ENCODE measurements around the gene GFOD1. TPM values are rescaled to one million over a fixed set of nuclear protein-coding genes. Genes with fewer than 3 reads are reported as not detected.

GFOD1 gene
- total RNA-seq, 1 experiment from 2014 or later = 8.8 TPM

DNA sequence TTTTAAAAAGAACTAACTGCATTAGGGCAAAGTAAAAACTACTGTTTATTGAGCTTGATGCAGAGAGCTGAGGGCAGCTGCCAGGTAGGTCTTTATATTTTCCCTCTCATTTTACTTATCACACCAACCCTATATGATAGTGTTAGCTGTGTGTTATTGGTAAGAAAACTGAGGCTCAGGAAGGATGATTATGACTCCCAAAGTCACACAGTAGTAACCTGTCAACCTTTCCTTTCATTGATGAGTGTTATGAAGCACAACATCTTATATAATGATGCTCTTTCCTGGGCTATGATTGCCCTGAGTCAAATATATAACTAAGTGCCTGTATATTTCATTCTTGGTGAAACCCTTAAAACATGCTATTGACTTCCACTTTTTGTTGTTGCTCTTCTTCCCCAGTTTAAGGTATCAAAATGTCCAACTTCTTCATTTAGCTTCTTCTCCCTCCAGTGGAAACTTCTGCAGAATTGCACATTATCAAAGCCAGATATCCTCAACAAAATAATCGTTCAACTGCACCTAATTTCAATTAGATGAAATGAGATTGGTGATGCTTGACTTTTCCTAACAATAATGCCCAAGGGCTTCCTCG lies 8.1 kb downstream of the GFOD1 start:
- H3K27ac ChIP-seq (ENCODE audit: low read depth, low read length, poor library complexity, severe bottlenecking) = no peak overlapping the region
- DNase-seq (ENCODE audit: low spot score) = no peak
- H3K4me1 ChIP-seq (ENCODE audit: insufficient read depth, low read length, poor library complexity, severe bottlenecking) = no peaks in the 10 kb centered on the region
- ChIA-PET POLR2A (ENCODE audit: low non-redundant PET) (interaction anchor here (0.5 kb wide), 1 partner anchor 16 kb away, joined by 3 read pairs; no protein-coding TSS in a partner anchor), CTCF (interaction anchor here (0.6 kb wide), 1 partner anchor 44 kb away, joined by 8 read pairs; no protein-coding TSS in a partner anchor)
- no peaks in the 10 kb centered on the region for H3K36me3 ChIP-seq (ENCODE audit: insufficient read depth, low read length, poor library complexity, severe bottlenecking)
- TF ChIP-seq, protein P1, sequence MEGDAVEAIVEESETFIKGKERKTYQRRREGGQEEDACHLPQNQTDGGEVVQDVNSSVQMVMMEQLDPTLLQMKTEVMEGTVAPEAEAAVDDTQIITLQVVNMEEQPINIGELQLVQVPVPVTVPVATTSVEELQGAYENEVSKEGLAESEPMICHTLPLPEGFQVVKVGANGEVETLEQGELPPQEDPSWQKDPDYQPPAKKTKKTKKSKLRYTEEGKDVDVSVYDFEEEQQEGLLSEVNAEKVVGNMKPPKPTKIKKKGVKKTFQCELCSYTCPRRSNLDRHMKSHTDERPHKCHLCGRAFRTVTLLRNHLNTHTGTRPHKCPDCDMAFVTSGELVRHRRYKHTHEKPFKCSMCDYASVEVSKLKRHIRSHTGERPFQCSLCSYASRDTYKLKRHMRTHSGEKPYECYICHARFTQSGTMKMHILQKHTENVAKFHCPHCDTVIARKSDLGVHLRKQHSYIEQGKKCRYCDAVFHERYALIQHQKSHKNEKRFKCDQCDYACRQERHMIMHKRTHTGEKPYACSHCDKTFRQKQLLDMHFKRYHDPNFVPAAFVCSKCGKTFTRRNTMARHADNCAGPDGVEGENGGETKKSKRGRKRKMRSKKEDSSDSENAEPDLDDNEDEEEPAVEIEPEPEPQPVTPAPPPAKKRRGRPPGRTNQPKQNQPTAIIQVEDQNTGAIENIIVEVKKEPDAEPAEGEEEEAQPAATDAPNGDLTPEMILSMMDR (conservative IDR thresholded peaks at IDR 0.05; ENCODE audit: low read depth, low read length) = no peak
- TF ChIP-seq EZH2 (IDR thresholded peaks at IDR 0.05; ENCODE audit: borderline replicate concordance, low read depth, low read length, poor library complexity, severe bottlenecking) = no peak
- intact Hi-C loops (cut with micrococcal nuclease; ENCODE audit: unreplicated experiment) = no loop called here
- H3K27me3 ChIP-seq (replicated peaks; ENCODE audit: insufficient read depth, low read depth, low read length, poor library complexity) = no peaks in the 10 kb centered on the region
- no peak overlapping the region for H3K4me3 ChIP-seq (ENCODE audit: low read depth, low read length, poor library complexity, severe bottlenecking)
- BruUV-seq (replicated peaks) = no TSS peak
- no peaks in the 10 kb centered on the region for H3K9me3 ChIP-seq (ENCODE audit: low read depth, low read length, poor library complexity, severe bottlenecking)

DNA sequence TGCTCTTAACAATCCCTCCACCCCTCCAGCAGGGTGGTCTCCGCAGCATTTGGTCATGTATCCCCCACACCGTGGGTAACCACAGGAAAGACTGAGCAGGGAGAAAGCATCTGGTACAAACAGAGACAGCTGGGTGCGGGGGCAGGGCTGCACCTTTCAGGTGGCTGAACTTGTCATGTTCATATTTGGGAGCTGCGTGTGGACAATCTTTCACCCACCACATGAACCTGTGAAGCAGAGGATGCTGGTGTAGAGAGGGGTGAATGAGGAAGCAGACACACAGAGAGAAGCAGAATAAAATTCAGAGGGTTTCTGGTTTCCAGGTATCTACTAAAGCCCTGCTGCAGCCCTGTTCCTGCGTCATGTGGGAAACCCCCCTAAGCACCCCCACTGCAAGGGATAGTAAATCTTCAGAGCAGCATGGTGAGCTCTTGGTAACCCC lies 8.9 kb downstream of the GFOD1 start:
- DNase-seq (ENCODE audit: low spot score) = no peak
- Histone ChIP-seq H3K27me3 (replicated peaks; ENCODE audit: insufficient read depth, low read depth, low read length, poor library complexity) (no peaks in the 10 kb centered on the region), H3K36me3 (ENCODE audit: insufficient read depth, low read length, poor library complexity, severe bottlenecking) (no peaks in the 10 kb centered on the region), H3K27ac (ENCODE audit: low read depth, low read length, poor library complexity, severe bottlenecking) (no peak overlapping the region), H3K4me3 (ENCODE audit: low read depth, low read length, poor library complexity, severe bottlenecking) (no peak overlapping the region), H3K4me1 (ENCODE audit: insufficient read depth, low read length, poor library complexity, severe bottlenecking) (no peaks in the 10 kb centered on the region), H3K9me3 (ENCODE audit: low read depth, low read length, poor library complexity, severe bottlenecking) (no peaks in the 10 kb centered on the region)
- POLR2A ChIA-PET (ENCODE audit: low non-redundant PET) = no interaction called here
- intact Hi-C loops (cut with micrococcal nuclease; ENCODE audit: unreplicated experiment) = no loop called here
- TF ChIP-seq, protein P1 (conservative IDR thresholded peaks at IDR 0.05; ENCODE audit: low read depth, low read length) = no peak
- TF ChIP-seq EZH2 (IDR thresholded peaks at IDR 0.05; ENCODE audit: borderline replicate concordance, low read depth, low read length, poor library complexity, severe bottlenecking) = no peak
- no TSS peak for BruUV-seq (replicated peaks)
- CTCF ChIA-PET = no interaction called here

DNA sequence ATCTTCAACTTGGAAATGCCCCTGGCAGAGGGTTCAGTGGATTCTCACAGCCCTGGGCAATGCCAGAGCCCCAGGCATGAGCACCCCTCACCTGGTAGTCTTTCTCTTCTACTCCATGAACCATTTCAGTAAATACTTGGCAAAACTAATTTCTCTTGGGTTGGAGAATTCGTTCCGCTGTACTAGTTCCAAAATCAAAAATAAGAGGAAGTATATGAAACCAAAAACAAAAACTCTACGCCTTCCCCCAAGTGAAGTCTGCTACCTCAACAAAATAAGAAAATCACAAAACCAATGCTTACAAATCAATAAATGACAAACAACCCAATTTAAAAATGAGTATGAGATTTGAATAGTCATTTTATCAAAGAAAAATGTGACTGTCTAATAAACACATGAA lies 12.6 kb downstream of the GFOD1 start:
- CTCF ChIA-PET = no interaction called here
- no peak overlapping the region for H3K4me3 ChIP-seq (ENCODE audit: low read depth, low read length, poor library complexity, severe bottlenecking)
- no TSS peak for BruUV-seq (replicated peaks)
- TF ChIP-seq, protein P1 (conservative IDR thresholded peaks at IDR 0.05; ENCODE audit: low read depth, low read length) = no peak
- TF ChIP-seq EZH2 (IDR thresholded peaks at IDR 0.05; ENCODE audit: borderline replicate concordance, low read depth, low read length, poor library complexity, severe bottlenecking) = no peak
- no peak overlapping the region for H3K27ac ChIP-seq (ENCODE audit: low read depth, low read length, poor library complexity, severe bottlenecking)
- H3K27me3 ChIP-seq (replicated peaks; ENCODE audit: insufficient read depth, low read depth, low read length, poor library complexity) = no peaks in the 10 kb centered on the region
- H3K36me3 ChIP-seq (ENCODE audit: insufficient read depth, low read length, poor library complexity, severe bottlenecking) = no peaks in the 10 kb centered on the region
- H3K9me3 ChIP-seq (ENCODE audit: low read depth, low read length, poor library complexity, severe bottlenecking) = no peaks in the 10 kb centered on the region
- DNase-seq (ENCODE audit: low spot score) = no peak
- POLR2A ChIA-PET (ENCODE audit: low non-redundant PET) = no interaction called here
- intact Hi-C loops (cut with micrococcal nuclease; ENCODE audit: unreplicated experiment) = no loop called here
- peaks cover 12% of the 10 kb centered on the region for H3K4me1 ChIP-seq (ENCODE audit: insufficient read depth, low read length, poor library complexity, severe bottlenecking)
